Esophagus muscularis mucosa (tissue), 4 donors: Measurements from ENCODE around the gene ZFHX3. TPM values are rescaled to one million over a fixed set of nuclear protein-coding genes. Genes with fewer than 3 reads are reported as not detected.

Source experiments
- DNase-seq: peaks from one replicate; pipeline ENCODE4 v3.0.0-alpha.2; 2017; ENCODE audit errors: extremely low spot score
- H3K27ac ChIP-seq, 4 donors: fragments of 200-600 bp; sonication (generic); replicated peaks in 1 of 4; 1 replicate in 3 of 4; 2 replicates in 1 of 4; pipeline ENCODE4 v1.5.1; 2016 to 2019; ENCODE audit warnings: mild to moderate bottlenecking in 1 of 4
- H3K27me3 ChIP-seq, 4 donors: fragments of 200-600 bp; sonication (generic); one replicate each; pipeline versions ENCODE4 v1.5.1 to v1.6.0; 2016 to 2019
- H3K36me3 ChIP-seq, 4 donors: fragments of 200-600 bp; sonication (generic); one replicate each; pipeline ENCODE4 v1.5.1; 2016 to 2019
- H3K4me1 ChIP-seq, 4 donors: fragments of 200-600 bp; sonication (generic); one replicate each; pipeline ENCODE4 v1.5.1; 2016 to 2019
- H3K4me3 ChIP-seq, 4 donors: fragments of 200-600 bp; sonication (generic); 1 replicate in 2 of 4; 2 replicates in 2 of 4; pipeline ENCODE4 v1.5.1; 2016 to 2019; ENCODE audit warnings: mild to moderate bottlenecking in 4 of 4, moderate library complexity in 1 of 4
- H3K9me3 ChIP-seq, 4 donors: fragments of 200-600 bp; sonication (generic); 1 replicate in 3 of 4; 2 replicates in 1 of 4; pipeline ENCODE4 v1.5.1; 2016 to 2019
- EP300 ChIP-seq: sonication (generic); formaldehyde crosslinking; IDR thresholded peaks from one replicate; pipeline ENCODE4 v1.6.1; 2017; ENCODE audit warnings: antibody characterized with exemption
- POLR2A ChIP-seq: fragments of 450-650 bp; IDR thresholded peaks from one replicate; pipeline ENCODE4 v1.6.1; 2017; ENCODE audit warnings: antibody characterized with exemption, moderate library complexity, mild to moderate bottlenecking, low read depth
- POLR2AphosphoS5 ChIP-seq, 2 donors: sonication (generic); formaldehyde crosslinking; IDR thresholded peaks; one replicate each; pipeline ENCODE4 v1.6.1; 2017; ENCODE audit warnings: antibody characterized with exemption in 2 of 2
- WGBS: methylation state at CpG from one replicate; pipeline ENCODE4 v1.1.5; 2018; 5-methylcytosine and 5-hydroxymethylcytosine counted together
- intact Hi-C: fragments of 100-400 bp; cut with DNase I; formaldehyde crosslinking; loops from one replicate; pipeline ENCODE4 v1.15.1; 2023
- total RNA-seq, 4 donors: library from RNA; depleted of rRNA; stranded (reverse); fragments of >200 nt; gene quantifications; one replicate each; pipeline versions ENCODE4 v1.1.0 to v1.2.1, GENCODE V29; 2016
- TF ChIP-seq, protein P1 (sequence below), 3 experiments: fragments of 200-600 bp in 2 of 3; fragments of 450-650 bp in 1 of 3; sonication (generic) in 2 of 3; IDR thresholded peaks; one replicate each; pipeline ENCODE4 v1.5.1; 2017 to 2019; ENCODE audit warnings: antibody characterized with exemption in 3 of 3, mild to moderate bottlenecking in 2 of 3, moderate library complexity in 1 of 3

ZFHX3 gene
- total RNA-seq, 4 donors from 2014 or later: 25.7 to 53.0 (median 30.6) TPM

DNA sequence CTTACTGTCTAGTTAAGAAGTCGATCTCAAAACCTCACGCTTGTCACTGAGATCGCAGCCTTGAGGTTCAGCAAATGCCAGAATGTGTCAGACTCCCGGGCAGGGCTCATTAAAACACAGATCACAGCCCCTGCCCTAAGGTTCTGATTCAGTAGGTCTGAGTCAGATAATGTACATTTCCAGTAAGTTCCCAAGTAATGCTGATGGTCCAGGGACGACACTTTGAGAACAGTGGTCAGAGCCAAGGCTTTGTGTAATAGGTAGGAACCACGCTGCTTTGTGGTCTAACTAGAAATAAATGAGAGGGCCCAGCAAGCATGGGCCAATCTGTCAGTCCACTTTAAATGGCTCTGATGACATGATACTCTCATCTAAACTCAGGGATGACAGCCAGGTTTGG lies 228.6 kb downstream of the ZFHX3 start:
- DNase-seq: no peak
- Histone ChIP-seq H3K27me3 (no peaks in the 10 kb centered on the region), H3K27ac (no peak overlapping the region), H3K4me1 (no peaks in the 10 kb centered on the region), H3K9me3 (no peaks in the 10 kb centered on the region), H3K4me3 (no peak overlapping the region), H3K36me3 (peaks cover 0 to 7% (median 0%) of the 10 kb centered on the region in 4 donors)
- 94% methylated on average over 6 of the region's 6 CpGs for WGBS
- TF ChIP-seq EP300 (no peak), POLR2AphosphoS5 (IDR thresholded peaks at IDR 0.05) (no peak), POLR2A (no peak)
- TF ChIP-seq, protein P1, sequence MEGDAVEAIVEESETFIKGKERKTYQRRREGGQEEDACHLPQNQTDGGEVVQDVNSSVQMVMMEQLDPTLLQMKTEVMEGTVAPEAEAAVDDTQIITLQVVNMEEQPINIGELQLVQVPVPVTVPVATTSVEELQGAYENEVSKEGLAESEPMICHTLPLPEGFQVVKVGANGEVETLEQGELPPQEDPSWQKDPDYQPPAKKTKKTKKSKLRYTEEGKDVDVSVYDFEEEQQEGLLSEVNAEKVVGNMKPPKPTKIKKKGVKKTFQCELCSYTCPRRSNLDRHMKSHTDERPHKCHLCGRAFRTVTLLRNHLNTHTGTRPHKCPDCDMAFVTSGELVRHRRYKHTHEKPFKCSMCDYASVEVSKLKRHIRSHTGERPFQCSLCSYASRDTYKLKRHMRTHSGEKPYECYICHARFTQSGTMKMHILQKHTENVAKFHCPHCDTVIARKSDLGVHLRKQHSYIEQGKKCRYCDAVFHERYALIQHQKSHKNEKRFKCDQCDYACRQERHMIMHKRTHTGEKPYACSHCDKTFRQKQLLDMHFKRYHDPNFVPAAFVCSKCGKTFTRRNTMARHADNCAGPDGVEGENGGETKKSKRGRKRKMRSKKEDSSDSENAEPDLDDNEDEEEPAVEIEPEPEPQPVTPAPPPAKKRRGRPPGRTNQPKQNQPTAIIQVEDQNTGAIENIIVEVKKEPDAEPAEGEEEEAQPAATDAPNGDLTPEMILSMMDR (IDR thresholded peaks at IDR 0.05): no peak
- intact Hi-C loops: no loop called here

DNA sequence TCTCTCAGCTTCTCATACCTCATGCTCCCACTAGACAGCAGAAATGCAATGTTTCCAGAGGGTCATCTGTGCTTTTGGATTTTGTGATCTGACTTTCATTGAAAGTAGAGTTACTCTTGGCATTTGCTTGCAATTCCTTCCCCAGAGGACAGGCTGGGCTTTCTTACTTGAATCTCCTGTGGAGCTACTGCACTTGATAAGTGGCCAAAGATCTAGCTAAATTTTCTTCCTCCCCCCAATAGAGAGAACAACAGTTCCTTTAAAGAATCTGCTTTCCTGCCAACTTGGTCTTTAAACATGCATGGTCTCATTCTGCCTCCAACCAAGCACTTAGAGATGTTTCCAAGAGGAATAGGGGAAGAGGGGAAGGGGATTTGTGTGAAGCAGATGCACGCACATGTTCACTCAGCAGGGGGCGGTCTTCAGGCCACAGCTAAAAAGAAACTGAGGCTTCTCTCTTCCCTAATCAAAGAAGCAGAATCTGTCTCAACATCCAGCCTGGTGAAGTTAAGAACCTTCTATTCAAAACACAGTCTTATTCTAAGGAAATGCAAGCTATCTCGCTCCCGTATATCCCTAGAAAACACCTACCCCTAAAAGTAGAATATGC lies 229.6 kb downstream of the ZFHX3 start:
- Histone ChIP-seq H3K9me3 (no peaks in the 10 kb centered on the region), H3K4me3 (no peak overlapping the region), H3K27me3 (no peaks in the 10 kb centered on the region), H3K36me3 (peaks cover 0 to 7% (median 0%) of the 10 kb centered on the region in 4 donors), H3K4me1 (no peaks in the 10 kb centered on the region), H3K27ac (no peak overlapping the region)
- intact Hi-C loops: no loop called here
- WGBS: 93% methylated on average over 4 of the region's 4 CpGs
- TF ChIP-seq POLR2A (no peak), POLR2AphosphoS5 (IDR thresholded peaks at IDR 0.05) (no peak), EP300 (no peak)
- TF ChIP-seq, protein P1 (IDR thresholded peaks at IDR 0.05): no peak
- DNase-seq: no peak

DNA sequence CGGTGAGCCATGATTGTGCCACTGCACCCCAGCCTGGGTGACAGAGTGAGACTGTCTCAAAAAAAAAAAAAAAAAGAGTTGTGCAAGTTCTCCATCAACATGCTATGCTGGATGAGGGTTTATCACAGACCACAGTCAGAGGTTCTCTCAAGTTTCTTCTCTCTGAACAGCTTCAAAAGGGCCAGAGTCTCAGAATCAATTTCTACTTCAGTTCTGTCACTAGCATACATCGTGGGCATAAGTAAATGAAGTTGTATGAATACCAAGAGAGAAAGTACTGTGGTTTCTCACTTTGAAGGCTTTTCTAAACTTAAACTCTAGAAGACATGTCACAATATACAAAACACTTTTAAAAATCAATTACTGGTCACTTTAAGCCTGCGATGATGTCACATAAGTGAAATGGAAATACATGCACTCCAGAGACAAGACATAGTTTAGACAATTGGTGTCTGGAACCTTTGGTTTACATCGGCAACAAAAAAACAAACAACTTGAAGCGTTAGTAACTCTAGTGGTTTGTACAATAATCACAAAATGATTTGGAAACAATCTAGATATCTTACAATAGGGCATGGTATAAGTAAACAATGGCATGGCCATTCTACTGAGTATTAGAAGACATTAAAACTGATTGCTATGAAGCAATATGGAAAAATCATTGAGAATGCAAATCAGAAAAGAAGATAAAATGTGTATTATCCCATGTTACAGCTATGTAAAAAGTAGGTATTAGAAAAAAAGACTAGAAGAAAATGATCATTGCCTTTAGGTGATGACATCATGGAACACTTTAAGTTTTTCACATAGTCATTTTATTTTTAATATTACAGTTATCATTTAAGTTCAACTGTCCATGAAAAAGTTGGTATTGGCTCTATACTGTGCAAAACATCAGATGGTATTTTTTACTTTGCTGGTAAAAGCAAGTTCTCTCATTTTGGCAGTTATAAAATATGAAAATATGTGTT lies 232.3 kb downstream of the ZFHX3 start:
- Histone ChIP-seq H3K9me3 (no peaks in the 10 kb centered on the region), H3K4me3 (no peak overlapping the region), H3K36me3 (peaks cover 0 to 19% (median 12%) of the 10 kb centered on the region in 4 donors), H3K4me1 (peaks cover 0 to 14% (median 0%) of the 10 kb centered on the region in 4 donors), H3K27ac (no peak overlapping the region), H3K27me3 (no peaks in the 10 kb centered on the region)
- WGBS: 67% methylated on average over 5 of the region's 5 CpGs
- TF ChIP-seq EP300: no peak
- no peak for DNase-seq
- intact Hi-C loops: no loop called here

DNA sequence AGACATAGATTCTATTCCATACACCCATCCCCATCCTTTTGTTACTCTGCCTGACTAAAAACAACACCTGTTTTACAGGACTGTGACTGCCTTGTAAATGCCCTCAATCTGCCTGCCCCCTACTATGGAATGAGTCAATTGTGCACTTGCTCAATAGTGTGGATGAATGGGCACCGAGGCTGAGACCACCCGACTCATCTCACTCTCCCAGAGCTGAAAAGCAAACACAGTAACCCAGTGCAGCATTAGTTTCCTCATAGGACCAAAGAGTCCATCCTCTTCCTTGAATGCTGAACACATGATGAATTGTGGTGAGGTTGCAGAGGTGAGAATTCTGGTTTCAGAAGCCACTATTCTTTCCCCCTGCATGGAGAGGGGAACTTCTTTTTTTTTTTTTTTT lies 233.7 kb downstream of the ZFHX3 start:
- no peak for DNase-seq
- Histone ChIP-seq H3K9me3 (no peaks in the 10 kb centered on the region), H3K4me3 (no peak overlapping the region), H3K36me3 (peaks cover 0 to 31% (median 20%) of the 10 kb centered on the region in 4 donors), H3K4me1 (peaks cover 0 to 14% (median 0%) of the 10 kb centered on the region in 4 donors), H3K27me3 (no peaks in the 10 kb centered on the region), H3K27ac (no peak overlapping the region)
- 87% methylated on average over 2 of the region's 2 CpGs for WGBS
- no peak for TF ChIP-seq POLR2AphosphoS5 (IDR thresholded peaks at IDR 0.05)
- intact Hi-C loops: no loop called here

DNA sequence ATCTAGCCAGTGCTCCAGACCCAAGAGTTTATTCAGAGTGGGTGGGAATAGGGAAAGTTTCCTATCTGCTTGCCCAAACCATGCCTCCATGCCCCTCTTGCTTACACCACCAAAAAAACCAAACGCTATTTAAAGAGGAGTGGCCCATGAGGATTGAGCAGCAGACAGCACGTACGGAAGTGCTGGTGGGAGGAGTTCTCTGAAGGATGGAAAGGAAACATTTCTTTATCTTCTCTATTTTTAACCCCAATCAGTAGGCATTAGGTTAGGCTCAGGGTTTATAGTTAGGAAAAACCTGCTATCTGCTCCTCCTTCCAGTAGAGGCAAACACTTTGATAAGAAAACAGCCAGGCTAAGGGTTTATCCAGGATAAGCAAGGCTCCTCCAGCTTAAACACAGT lies 235.3 kb downstream of the ZFHX3 start:
- intact Hi-C loops: no loop called here
- H3K9me3 ChIP-seq: no peaks in the 10 kb centered on the region
- WGBS: 62% methylated on average over 3 of the region's 3 CpGs
- H3K27me3 ChIP-seq: no peaks in the 10 kb centered on the region
- TF ChIP-seq POLR2AphosphoS5 (IDR thresholded peaks at IDR 0.05) (no peak), EP300 (no peak), POLR2A (no peak)
- TF ChIP-seq, protein P1 (IDR thresholded peaks at IDR 0.05): no peak
- no peak overlapping the region for H3K27ac ChIP-seq
- no peak overlapping the region for H3K4me3 ChIP-seq
- peaks cover 0 to 32% (median 25%) of the 10 kb centered on the region in 4 donors for H3K36me3 ChIP-seq
- peaks cover 0 to 14% (median 0%) of the 10 kb centered on the region in 4 donors for H3K4me1 ChIP-seq
- no peak for DNase-seq
